Trophoblast cell (in vitro differentiated cells and primary cell): ENCODE results near the gene SUMO2.
"Not testable (repeated sequence)": the region's sequence is repeated elsewhere in the genome, so short reads cannot be mapped to it uniquely, and the experiment has no call there.

Experiments used
- DNase-seq, 2 donors: peaks; one replicate each; pipeline ENCODE4 v3.0.0-alpha.2; 2016
- H2AFZ ChIP-seq: 2 replicates; pipeline ENCODE4 v1.6.1; 2013; ENCODE audit warnings: low read length, moderate library complexity, mild to moderate bottlenecking; ENCODE audit not compliant: insufficient read depth, poor library complexity
- H2AK5ac ChIP-seq: 2 replicates; pipeline ENCODE4 v1.6.1; 2013; ENCODE audit warnings: mild to moderate bottlenecking, low read length
- H2BK120ac ChIP-seq: 2 replicates; pipeline ENCODE4 v1.6.1; 2013; ENCODE audit warnings: low read length, mild to moderate bottlenecking, moderate library complexity; ENCODE audit not compliant: insufficient read depth, poor library complexity
- H2BK12ac ChIP-seq: 2 replicates; pipeline ENCODE4 v1.6.1; 2013; ENCODE audit warnings: mild to moderate bottlenecking, low read length, moderate library complexity
- H2BK5ac ChIP-seq: 2 replicates; pipeline ENCODE4 v1.6.1; 2013; ENCODE audit warnings: low read length, low read depth, moderate library complexity, mild to moderate bottlenecking; ENCODE audit not compliant: poor library complexity
- H3K14ac ChIP-seq: 2 replicates; pipeline ENCODE4 v1.6.1; 2013; ENCODE audit warnings: mild to moderate bottlenecking, low read length
- H3K18ac ChIP-seq: 2 replicates; pipeline ENCODE4 v1.6.1; 2013; ENCODE audit warnings: mild to moderate bottlenecking, low read length
- H3K23ac ChIP-seq: 2 replicates; pipeline ENCODE4 v1.6.1; 2013; ENCODE audit warnings: low read length
- H3K27ac ChIP-seq: 2 replicates; pipeline ENCODE4 v1.5.1; 2013; ENCODE audit warnings: low read depth, mild to moderate bottlenecking, inconsistent platforms, low read length, moderate library complexity
- H3K27me3 ChIP-seq: 2 replicates; pipeline ENCODE4 v1.6.1; 2013; ENCODE audit warnings: inconsistent platforms, mild to moderate bottlenecking, low read length, moderate library complexity; ENCODE audit not compliant: insufficient read depth
- H3K36me3 ChIP-seq, 2 experiments: 1 replicate in 1 of 2; 2 replicates in 1 of 2; pipeline ENCODE4 v1.6.1; 2013; ENCODE audit warnings: low read length in 2 of 2, mild to moderate bottlenecking in 2 of 2, moderate library complexity in 1 of 2; ENCODE audit not compliant: insufficient read depth in 2 of 2, control insufficient read depth in 1 of 2
- H3K4ac ChIP-seq: 2 replicates; pipeline ENCODE4 v1.6.1; 2013; ENCODE audit warnings: low read depth, mild to moderate bottlenecking, low read length, moderate library complexity
- H3K4me1 ChIP-seq, 2 experiments: 1 replicate in 1 of 2; 2 replicates in 1 of 2; pipeline ENCODE4 v1.6.1; 2013; ENCODE audit warnings: low read length in 2 of 2, mild to moderate bottlenecking in 2 of 2, moderate library complexity in 1 of 2; ENCODE audit not compliant: insufficient read depth in 2 of 2, control insufficient read depth in 1 of 2
- H3K4me2 ChIP-seq: 2 replicates; pipeline ENCODE4 v1.6.1; 2013; ENCODE audit warnings: inconsistent platforms, mild to moderate bottlenecking, low read length, moderate library complexity
- H3K4me3 ChIP-seq: 2 replicates; pipeline ENCODE4 v1.5.1; 2013; ENCODE audit warnings: mild to moderate bottlenecking, low read depth, low read length, inconsistent platforms
- H3K79me1 ChIP-seq: one replicate; pipeline ENCODE4 v1.6.1; 2013; ENCODE audit warnings: low read length
- H3K79me2 ChIP-seq: 2 replicates; pipeline ENCODE4 v1.6.1; 2013; ENCODE audit warnings: low read length, mild to moderate bottlenecking; ENCODE audit not compliant: control insufficient read depth, insufficient read depth, poor library complexity
- H3K9ac ChIP-seq: 2 replicates; pipeline ENCODE4 v1.6.1; 2013; ENCODE audit warnings: mild to moderate bottlenecking, low read length
- H3K9me3 ChIP-seq: 2 replicates; pipeline ENCODE4 v1.6.1; 2013; ENCODE audit warnings: low read depth, mild to moderate bottlenecking, control low read depth, inconsistent platforms, low read length; ENCODE audit not compliant: insufficient read depth
- H4K12ac ChIP-seq: 2 replicates; pipeline ENCODE4 v1.6.1; 2013; ENCODE audit warnings: low read depth, mild to moderate bottlenecking, low read length, moderate library complexity
- H4K8ac ChIP-seq: 2 replicates; pipeline ENCODE4 v1.6.1; 2013; ENCODE audit warnings: low read depth, mild to moderate bottlenecking, low read length, moderate library complexity
- H4K91ac ChIP-seq: one replicate; pipeline ENCODE4 v1.6.1; 2013; ENCODE audit warnings: low read depth, mild to moderate bottlenecking, low read length, moderate library complexity
- WGBS: extraction: QIAGEN DNeasy Blood & Tissue Kit; methylation state at CpG from one replicate; pipeline ENCODE4 v1.1.7; 2013; ENCODE audit warnings: missing lambda C conversion rate; ENCODE audit not compliant: insufficient read length, insufficient coverage; ENCODE audit errors: extremely low coverage; 5-methylcytosine and 5-hydroxymethylcytosine counted together

Gene SUMO2

DNA sequence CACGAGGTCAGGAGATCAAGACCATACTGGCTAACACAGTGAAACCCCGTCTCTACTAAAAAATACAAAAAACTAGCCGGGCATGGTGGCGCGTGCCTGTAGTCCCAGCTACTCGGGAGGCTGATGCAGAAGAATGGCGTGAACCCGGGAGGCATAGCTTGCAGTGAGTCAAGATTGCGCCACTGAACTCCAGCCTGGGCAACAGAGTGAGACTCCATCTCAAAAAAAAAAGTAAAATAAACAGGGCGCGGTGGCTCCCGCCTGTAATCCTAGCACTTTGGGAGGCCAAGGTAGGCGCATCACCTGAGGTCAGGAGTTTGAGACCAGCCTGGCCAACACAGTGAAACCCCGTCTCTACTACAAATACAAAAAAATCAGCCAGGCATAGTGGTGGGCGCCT, 18.2 kb downstream of the SUMO2 start:
- H3K9me3 ChIP-seq, H3K4me3 ChIP-seq, H3K27me3 ChIP-seq, H3K23ac ChIP-seq, H4K12ac ChIP-seq, H2BK120ac ChIP-seq, H3K79me2 ChIP-seq, H3K9ac ChIP-seq, H2BK12ac ChIP-seq, H3K14ac ChIP-seq, H3K4me2 ChIP-seq, H4K8ac ChIP-seq, H3K27ac ChIP-seq, H2BK5ac ChIP-seq, H2AFZ ChIP-seq, H3K4ac ChIP-seq, H2AK5ac ChIP-seq, H4K91ac ChIP-seq, H3K4me1 ChIP-seq, H3K18ac ChIP-seq, H3K79me1 ChIP-seq: not testable (repeated sequence)
- DNase-seq, result peak; percentile 67 to 72
- no CpG with 5 or more reads among the region's 15 CpGs for WGBS
- H3K36me3 ChIP-seq, result peaks cover 22 to 30% of the 10 kb centered on the region in 2 experiments

DNA sequence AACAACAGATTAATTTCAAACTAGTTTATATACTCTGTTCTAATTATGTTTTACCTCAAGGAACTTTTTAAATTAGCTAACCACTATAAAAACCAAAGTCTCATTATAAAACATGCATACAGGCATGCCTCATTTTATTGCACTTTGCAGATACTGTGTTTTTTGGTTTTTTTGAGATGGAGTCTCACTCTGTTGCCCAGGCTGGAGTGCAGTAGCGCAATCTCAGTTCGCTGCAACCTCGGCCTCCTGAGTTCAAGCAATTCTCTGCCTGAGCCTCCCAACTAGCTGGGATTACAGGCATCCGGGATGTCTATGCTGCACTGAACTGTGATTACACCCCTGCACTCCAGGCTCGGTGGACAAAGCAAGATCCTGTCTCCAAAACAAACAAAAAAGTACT, 19.7 kb downstream of the SUMO2 start:
- Histone ChIP-seq H2BK120ac (no peak overlapping the region), H3K4me2 (no peak overlapping the region), H3K4ac (no peak overlapping the region), H2AK5ac (no peak overlapping the region), H3K18ac (no peak overlapping the region), H2BK12ac (no peak overlapping the region), H3K79me1 (no peaks in the 10 kb centered on the region), H2AFZ (no peak overlapping the region), H3K14ac (no peak overlapping the region), H3K9ac (no peak overlapping the region), H3K27ac (no peak overlapping the region), H2BK5ac (no peak overlapping the region), H3K27me3 (no peaks in the 10 kb centered on the region), H4K91ac (no peak overlapping the region), H3K79me2 (no peaks in the 10 kb centered on the region), H4K12ac (no peak overlapping the region), H3K36me3 (peaks cover 18 to 25% of the 10 kb centered on the region in 2 experiments), H3K4me3 (no peak overlapping the region), H3K23ac (no peak overlapping the region), H3K9me3 (no peaks in the 10 kb centered on the region), H3K4me1 (peaks cover 0 to 4% of the 10 kb centered on the region in 2 experiments), H4K8ac (no peak overlapping the region)
- DNase-seq, result no peak
- no CpG with 5 or more reads among the region's 5 CpGs for WGBS

DNA sequence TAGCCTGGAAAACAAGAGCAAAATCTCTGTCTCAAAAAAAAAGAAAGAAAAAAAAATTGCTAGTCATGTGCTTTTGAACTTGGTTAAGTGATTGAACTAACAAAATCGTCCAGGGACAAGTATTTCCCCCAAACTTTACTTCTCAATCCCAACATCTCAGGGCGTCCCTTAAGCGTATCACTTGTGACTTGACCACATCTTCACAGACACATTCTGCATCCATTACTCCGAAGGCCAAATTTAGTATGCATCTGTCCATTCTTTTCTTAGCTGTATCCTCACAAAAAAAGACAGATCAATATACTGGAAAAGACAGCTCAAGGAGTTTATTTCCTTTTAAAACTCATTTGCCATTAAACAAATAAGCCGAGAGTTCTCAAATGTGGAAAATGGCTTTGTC, 22.5 kb downstream of the SUMO2 start:
- no peak overlapping the region for H3K4me3 ChIP-seq
- no peak overlapping the region for H2BK120ac ChIP-seq
- no peak overlapping the region for H2AFZ ChIP-seq
- no peaks in the 10 kb centered on the region for H3K27me3 ChIP-seq
- peaks cover 2 to 9% of the 10 kb centered on the region in 2 experiments for H3K36me3 ChIP-seq
- no peak overlapping the region for H2AK5ac ChIP-seq
- no peak overlapping the region for H4K8ac ChIP-seq
- H3K9me3 ChIP-seq, result no peaks in the 10 kb centered on the region
- no peak overlapping the region for H4K91ac ChIP-seq
- H2BK5ac ChIP-seq, result no peak overlapping the region
- no peak overlapping the region for H3K23ac ChIP-seq
- H2BK12ac ChIP-seq, result no peak overlapping the region
- no peak overlapping the region for H4K12ac ChIP-seq
- no peak overlapping the region for H3K14ac ChIP-seq
- no CpG with 5 or more reads among the region's 5 CpGs for WGBS
- H3K27ac ChIP-seq, result no peak overlapping the region
- no peak for DNase-seq
- peaks cover 0 to 6% of the 10 kb centered on the region in 2 experiments for H3K4me1 ChIP-seq
- H3K79me1 ChIP-seq, result no peaks in the 10 kb centered on the region
- no peak overlapping the region for H3K4me2 ChIP-seq
- H3K79me2 ChIP-seq, result no peaks in the 10 kb centered on the region
- no peak overlapping the region for H3K4ac ChIP-seq
- no peak overlapping the region for H3K18ac ChIP-seq
- H3K9ac ChIP-seq, result no peak overlapping the region

DNA sequence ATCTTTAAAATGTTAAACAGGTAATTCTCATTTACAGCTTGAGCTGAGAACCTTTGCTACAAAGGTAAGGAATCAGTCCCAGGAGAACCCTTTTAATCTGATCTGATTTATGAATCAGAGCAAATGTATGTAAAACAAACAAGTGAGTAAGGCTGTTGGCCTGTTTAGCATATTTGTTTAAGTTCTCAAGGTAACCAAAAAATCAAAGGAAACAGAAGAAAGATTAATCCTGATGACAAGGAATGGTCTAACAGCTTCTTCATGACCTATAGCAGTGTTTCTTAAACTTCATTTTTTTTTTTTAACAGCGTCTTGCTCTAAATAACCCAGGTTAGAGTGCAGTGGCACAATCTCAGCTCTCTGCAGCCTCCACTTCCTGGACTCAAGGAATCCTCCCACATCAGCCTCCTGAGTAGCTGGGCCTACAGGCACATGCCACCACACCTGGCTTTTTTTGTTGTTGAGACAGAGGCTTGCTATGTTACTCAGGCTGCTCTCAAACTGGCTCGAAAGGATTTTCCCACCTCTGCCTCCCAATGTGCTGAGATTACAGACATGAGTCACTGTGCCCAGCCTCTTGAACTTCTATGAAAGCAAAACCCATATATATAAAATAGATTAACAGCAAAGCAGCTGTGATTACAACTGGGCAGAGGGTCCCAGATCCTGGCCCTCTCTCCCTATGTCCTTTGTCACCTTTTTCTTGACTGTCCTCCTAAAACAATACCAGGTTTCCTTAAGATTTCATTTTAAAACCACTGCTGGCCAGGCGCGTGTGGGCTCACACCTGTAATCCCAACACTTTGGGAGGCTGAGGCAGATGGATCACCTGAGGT, 23.3 kb downstream of the SUMO2 start:
- Histone ChIP-seq H2BK120ac (no peak overlapping the region), H3K4me3 (no peak overlapping the region), H3K4me1 (peaks cover 0 to 10% of the 10 kb centered on the region in 2 experiments), H3K4me2 (no peak overlapping the region), H3K27me3 (no peaks in the 10 kb centered on the region), H3K23ac (no peak overlapping the region), H3K18ac (no peak overlapping the region), H3K9me3 (no peaks in the 10 kb centered on the region), H3K4ac (no peak overlapping the region), H3K36me3 (peaks cover 0 to 6% of the 10 kb centered on the region in 2 experiments), H2BK12ac (no peak overlapping the region), H4K12ac (no peak overlapping the region), H2BK5ac (no peak overlapping the region), H4K8ac (no peak overlapping the region), H3K9ac (no peak overlapping the region), H4K91ac (no peak overlapping the region), H3K79me2 (no peaks in the 10 kb centered on the region), H3K79me1 (no peaks in the 10 kb centered on the region), H3K14ac (no peak overlapping the region), H2AK5ac (no peak overlapping the region), H3K27ac (no peak overlapping the region), H2AFZ (no peak overlapping the region)
- no CpG with 5 or more reads among the region's 4 CpGs for WGBS
- peak; percentile 96 to 98 for DNase-seq
